Left lobe of liver (tissue), 2 donors: Measurements from ENCODE around the gene COX20. TPM values are rescaled to one million over a fixed set of nuclear protein-coding genes. Genes with fewer than 3 reads are reported as not detected.

Experiments used
- ATAC-seq: fragments of 200-7000 bp; cut with Tn5 transposase; one replicate; pipeline ENCODE4 v1.9.1; 2020; ENCODE audit warnings: mild to moderate bottlenecking, moderate library complexity
- DNase-seq: peaks from one replicate; pipeline ENCODE4 v3.0.0-alpha.2; 2020; ENCODE audit warnings: low spot score
- total RNA-seq: library from RNA; stranded (reverse); gene quantifications from one replicate; pipeline ENCODE4 v1.2.1, GENCODE V29; 2021
- donor health status: DM: no; HTN: no; CAD: no; lungs with moderate emphysema.
- donor health status: DM: no; HTN: yes; CAD: no.

COX20 gene
- total RNA-seq, 1 donor from 2014 or later, result 13.4 TPM

DNA sequence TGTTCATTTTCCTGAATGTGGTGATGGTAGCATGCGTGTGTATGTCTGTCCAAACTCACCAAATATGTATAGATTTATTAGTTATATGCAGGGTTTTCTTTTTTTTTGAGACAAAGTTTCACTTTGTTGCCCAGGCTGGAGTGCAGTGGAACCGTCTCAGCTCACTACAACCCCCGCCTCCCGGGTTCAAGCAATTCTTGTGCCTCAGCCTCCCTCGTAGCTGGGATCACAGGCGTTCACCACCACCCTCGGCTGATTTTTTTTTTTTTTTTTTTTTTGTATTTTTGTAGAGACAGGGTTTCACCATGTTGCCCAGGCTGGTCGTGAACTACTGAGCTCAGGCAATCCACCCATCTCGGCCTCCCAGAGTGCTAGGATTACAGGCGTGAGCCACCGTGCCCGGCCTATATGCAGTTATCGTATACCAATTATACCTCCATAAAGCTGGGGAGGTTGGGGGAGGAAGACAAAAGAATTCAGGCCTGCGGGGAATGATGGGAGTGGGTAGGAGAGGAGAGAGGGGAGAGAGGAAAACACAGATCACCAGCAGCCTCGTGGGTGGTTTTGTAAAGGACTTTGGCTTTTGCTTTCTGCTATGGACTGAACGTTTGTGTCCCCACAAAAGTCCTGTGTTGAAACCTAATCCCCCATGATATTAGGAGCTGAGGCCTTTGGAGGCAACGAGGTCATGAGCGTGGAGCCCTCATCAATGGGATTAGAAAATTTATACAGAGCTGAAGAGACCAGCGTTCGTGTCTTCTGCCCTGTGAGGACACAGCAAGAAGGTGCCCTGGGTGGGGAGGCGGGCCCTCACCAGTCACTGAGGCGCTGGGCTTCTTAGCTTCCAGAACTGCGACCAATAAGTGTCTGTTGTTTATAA is 33.3 kb downstream of the COX20 start:
- DNase-seq (no peak), ATAC-seq (no peak)

DNA sequence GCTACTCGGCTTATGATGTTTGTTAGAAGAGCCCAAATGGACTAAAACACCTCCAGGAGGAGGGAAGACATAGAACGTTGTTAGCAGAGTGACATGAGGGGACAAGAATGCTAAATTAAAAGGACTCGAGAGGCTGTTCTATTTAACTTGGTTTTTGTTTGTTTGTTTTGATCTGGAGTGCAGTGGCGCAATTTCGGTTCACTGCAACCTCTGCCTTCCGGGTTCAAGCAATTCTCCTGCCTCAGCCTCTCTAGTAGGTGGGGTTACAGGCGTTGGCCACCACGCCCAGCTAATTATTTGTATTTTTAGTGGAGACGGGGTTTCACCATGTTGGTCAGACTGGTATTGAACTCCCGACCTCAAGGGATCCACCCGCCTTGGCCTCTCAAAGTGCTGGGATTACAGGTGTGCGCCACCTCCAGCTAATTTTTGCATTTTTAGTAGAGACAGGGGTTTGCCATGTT is 33.9 kb downstream of the COX20 start:
- DNase-seq (no peak), ATAC-seq (no peak)

DNA sequence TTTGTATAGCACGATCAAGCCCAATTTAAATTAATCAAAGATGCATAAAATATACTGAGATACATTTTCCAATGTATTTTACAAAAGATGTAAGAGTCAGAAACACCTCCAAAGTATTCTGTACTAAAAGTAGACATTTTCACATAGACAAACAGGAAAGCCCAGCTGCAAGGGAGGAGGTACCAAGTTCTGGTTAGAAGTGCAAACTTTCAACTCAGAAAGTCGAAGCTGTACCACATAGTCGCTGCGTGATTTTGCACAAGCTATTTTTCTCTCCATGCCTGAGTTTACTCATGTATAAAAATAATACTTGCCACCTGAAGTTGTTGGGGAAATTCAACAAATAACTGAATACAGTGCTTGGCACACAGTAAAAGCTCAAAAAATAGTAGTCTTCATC is 34.5 kb downstream of the COX20 start:
- ATAC-seq (no peak), DNase-seq (no peak)

DNA sequence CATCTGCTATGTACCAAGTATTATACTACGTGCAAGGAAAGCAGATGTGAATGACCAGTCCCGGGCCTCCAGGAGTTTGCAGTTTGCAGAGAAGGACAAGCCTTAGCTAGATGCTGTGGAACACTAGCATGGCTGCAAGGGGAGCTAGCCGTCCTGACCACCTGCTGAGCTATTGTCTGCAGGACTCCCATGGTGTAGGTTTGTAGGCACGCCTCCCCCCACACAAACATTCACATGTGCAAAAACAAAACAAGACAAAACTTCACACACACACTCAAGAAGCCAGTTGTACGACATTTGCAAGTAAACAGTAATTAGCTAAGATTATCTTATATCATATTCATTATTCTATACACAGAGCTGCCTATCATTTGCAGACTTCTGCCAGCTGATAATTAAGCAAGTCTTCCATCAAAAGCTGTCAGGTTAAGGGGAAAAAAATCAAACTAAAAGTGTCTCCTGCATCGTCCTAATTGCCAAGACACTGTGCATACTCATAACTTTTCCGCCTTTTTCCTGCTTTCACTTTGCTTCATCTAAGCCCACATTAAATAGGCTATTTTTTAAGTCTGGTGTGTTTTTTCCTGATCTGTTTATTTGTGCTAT is 39.6 kb downstream of the COX20 start:
- ATAC-seq, result no peak
- DNase-seq, result no peak

DNA sequence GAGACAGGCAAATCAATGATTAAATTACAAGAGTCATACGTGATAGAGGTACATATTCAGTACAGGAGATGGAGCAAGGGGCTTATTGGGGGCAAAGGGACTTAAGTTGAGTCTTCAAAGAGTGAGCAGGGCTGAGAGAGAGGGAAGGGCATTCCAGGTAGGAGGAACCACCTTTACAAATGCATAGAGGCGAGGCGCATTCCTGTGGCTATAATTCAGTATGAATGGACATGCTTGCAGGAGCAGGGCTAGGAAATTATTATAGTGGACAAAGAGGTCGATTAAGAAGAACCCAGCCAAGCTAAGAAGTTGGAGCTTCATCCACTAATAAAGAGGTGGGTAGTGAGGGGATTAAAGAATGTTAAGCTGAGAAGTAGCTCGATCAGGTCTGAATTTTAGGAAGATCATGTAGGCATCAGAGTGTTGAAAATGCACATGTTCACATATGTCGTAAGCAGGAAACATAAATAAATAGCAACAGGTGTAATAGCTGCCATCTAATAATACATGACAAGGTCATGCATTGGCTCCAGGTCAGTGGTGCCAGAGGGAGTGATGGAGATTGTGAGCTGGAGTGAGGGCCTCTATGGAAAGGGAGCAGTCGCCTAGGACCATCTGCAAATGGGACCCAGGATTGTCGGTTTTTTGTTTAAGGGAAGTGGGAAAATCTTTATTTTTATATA is 40.9 kb downstream of the COX20 start:
- ATAC-seq (no peak), DNase-seq (no peak)

DNA sequence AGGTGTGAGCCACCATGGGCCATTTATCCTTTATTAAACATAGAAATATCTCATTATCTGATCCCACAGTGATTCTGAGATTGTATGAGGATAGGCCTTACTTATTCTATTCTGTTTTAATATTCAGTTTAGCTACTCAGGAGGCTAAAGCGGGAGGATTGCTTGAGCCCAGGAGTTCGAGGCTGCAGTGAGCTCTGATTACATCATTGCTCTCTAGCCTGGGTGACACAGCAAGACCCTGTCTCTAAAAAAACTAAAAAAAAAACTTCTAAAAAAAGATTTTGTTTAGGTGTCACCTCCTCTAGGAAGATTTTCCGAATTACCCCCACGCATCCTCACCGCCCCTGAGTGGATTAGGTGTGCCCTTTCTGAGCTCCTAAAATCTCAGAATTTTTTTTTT is 43.2 kb downstream of the COX20 start:
- DNase-seq, result no peak
- no peak for ATAC-seq

DNA sequence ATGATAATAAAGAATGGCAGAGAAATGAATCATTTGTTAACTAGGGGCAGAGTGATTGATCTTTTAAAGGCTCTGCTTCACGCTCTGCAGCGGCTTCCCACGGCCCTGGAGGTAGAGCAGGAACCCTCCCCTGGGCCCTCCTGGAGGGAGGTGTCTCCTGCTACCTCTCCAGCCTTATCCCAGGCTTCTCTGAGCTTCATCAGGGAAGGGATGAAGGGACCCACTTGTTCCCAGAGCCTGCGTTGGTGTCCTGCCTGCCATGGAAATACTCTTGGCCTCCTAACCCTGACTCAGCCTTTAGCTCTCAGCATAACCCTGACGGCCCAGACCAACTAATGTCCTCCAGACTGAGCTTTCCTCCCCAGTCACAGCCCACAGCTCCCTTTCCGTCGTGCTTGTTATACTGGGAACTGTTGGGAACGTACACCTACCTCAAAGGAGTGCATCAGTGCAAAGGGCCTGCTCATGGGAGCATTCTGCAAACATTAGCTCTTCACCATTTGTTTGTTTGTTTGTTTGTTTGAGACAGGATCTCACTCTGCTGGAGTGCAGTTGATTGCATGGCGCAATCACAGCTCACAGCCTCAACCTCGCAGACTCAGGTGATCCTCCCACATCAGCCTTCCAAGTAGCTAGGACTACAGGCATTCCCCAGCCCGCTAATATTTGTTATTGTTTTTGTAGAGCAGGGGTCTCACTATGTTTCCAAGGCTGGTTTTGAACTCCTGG is 46.3 kb downstream of the COX20 start:
- DNase-seq, result no peak
- no peak for ATAC-seq

DNA sequence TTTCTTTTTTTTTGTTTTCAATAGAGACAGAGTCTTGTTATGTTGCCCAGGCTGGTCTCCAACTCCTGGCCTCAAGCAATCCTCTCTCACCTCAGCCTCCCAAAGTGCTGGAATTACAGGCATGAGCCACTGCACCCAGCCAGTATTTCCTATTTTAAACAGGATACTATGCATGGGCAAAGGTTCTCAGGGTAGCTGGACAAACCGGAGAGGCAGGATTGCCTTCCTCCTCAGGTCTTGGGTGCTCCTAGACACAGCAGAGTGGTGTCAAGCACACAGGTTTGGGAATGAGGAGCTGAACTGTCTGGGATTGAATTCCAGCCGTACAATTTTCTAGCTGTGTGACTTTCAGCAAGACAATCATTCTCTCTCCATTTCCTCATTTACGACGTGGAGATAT is 51.8 kb downstream of the COX20 start:
- DNase-seq (no peak), ATAC-seq (no peak)

DNA sequence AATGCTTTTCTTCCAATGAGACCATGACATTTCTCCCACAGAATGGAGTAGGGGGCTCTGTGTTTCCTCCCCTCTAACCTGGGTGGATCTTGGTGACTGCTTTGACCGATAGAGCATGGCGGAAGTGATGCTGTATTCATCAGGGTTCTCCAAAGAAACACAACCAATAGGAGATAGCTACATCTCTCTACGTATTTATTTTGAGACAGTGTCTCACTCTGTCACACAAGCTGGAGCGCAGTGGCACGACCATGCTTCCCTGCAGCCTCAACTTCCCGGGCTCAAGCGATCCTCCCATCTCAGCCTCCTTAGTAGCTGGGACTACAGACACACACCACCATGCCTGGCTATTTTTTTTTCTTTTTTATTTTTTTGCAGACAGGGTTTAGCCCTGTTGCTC is 58.4 kb downstream of the COX20 start:
- no peak for DNase-seq
- no peak for ATAC-seq

Other genes starting within 250 kb of the COX20 start
- gene DESI2, start 182.5 kb upstream of the COX20 start, total RNA-seq, result 8.4 TPM
- 85.2 TPM for gene HNRNPU, start 28.9 kb downstream of the COX20 start, total RNA-seq